GM21360 (cell line): ENCODE results near the gene SMIM24.
"Not testable (repeated sequence)": the region's sequence is repeated elsewhere in the genome, so short reads cannot be mapped to it uniquely, and the experiment has no call there.

Experiments used
- ATAC-seq: cut with Tn5 transposase; IDR thresholded peaks from one replicate; pipeline ENCODE4 v1.9.1; 2021; ENCODE audit warnings: mild to moderate bottlenecking, moderate library complexity; ENCODE audit not compliant: unreplicated experiment

Gene SMIM24

DNA sequence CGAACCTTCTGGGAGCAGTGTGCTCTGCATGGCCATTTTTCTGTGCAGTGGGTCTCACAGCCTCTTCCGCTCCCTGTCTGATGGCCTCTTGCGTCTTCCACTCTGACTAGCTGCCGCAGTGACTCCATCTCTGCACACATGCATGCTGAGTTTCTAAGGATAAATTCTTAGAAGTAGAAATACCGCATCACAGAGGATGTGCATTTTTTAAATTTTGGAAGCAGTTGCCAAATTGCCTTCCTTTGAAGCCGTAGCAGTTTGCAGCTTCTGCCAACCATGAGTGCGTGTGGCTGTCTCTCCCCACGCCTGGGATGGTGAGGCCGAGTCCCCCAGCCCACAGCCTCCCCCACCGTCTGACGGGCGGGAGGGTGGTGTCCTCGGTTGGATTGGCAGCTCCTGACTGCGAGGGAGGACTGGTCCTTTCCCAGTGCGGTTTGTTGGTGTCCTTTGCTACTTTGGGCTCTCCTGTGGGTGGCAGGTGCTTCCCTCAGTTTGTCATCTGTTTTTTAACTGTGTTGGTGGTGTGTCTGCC is 35.6 kb upstream of the SMIM24 start:
- ATAC-seq: no peak

- ATAC-seq: no peak
Measured at GRCh38 chr19:3514930-3515329, 34.6 kb upstream of the SMIM24 start.

DNA sequence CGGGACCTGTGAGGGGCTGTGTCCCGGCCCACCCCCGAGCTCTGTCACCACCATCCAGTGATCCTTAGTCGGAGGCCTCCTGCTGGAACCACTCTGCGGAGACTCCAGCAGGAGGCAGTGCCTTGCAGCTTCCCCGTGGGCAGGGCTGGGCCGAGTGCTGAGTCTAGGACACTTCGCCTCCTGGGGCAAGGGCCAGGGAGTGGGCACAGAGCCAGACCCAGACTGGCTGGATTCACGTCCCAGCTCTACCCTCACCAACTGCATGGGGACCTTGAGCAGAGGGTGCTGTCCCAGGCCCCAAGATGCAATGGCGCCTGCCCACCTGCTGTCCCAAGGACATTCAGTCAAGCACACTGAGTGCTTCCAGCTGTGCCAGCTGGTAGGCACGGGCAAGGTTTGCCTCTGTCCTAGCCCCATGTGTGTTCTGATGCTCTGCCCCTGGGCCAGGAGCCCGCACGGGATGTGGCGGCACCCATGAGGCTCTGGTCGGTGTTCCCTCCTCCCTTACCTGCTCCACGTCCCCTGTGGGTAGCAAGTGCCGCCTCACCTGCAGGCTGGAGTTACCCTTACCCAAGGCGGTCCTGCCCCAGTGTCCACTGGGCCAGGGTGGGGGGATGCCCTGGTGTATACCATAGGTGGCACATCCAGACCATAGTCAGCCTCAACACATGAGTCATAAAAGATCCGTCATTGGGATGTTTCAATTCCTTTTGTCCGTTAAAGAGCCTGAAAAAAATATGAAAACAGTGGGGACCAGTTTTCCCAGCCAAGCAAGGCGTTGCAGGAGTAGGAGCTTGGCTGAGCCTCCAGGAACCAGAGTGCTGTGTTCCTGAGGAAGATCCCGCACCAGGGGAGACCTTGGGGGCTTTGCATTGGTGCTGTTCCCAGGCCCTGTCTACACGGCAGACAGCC is 33.2 kb upstream of the SMIM24 start:
- no peak for ATAC-seq

DNA sequence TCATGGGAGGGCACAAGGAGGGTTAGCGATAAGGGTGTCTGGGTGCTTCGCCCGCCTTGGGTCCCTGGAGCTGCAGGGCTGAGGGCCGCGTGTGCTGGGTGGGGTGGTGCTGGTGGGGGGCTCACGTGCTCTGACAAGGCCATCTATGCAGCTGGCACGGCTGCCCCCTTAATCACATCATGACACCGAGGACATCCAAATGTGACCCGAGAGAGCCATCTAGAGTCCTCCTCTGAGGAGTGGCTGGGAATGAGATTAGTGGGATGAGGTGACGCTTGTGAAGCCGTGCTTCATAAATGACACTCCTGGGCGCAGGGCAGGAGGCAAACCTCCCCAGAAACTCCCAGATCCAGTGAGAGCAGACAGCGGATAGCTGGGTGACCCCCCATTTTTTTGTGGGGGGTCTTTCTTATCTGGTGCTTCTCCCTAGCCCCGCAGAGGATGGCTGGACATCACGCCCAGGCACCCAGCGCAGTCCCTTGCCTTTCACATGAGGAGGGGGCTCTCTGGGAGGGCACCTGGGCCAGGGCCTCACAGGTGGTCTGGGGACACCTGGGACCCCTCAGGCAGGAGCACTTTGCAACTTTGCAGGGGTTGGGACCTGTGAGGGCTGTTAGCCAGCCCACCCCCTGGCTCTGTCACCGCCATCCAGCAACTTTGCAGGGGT is 32.4 kb upstream of the SMIM24 start:
- ATAC-seq: no peak

GRCh38 chr19:3511506-3512251 is 31.4 kb upstream of the SMIM24 start:
- ATAC-seq: no peak

- no peak for ATAC-seq
Measured at GRCh38 chr19:3510727-3511126, 30.4 kb upstream of the SMIM24 start.

DNA sequence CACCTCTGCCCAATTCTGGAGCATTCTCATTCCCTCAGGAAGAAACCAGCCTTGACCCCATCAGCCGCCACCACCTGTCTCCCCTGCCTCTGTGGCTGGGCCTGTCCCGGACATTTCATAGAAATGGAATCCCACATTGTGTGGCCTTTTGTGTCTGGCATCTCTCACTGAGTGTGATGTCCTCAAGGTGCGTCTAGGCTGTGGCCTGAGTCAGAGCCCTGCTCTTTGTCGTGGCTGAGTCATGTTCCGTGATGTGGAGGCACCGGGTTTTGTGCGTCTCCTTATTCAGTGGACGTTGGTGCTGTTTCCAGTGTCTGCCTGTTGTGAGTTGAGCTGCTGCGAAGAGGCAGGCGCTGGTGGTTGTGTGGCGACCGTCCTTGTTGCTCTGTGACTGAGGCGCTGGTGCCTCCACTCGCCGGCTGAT is 29.3 kb upstream of the SMIM24 start:
- ATAC-seq: no peak

GRCh38 chr19:3508771-3509535 is 28.6 kb upstream of the SMIM24 start:
- ATAC-seq: no peak

DNA sequence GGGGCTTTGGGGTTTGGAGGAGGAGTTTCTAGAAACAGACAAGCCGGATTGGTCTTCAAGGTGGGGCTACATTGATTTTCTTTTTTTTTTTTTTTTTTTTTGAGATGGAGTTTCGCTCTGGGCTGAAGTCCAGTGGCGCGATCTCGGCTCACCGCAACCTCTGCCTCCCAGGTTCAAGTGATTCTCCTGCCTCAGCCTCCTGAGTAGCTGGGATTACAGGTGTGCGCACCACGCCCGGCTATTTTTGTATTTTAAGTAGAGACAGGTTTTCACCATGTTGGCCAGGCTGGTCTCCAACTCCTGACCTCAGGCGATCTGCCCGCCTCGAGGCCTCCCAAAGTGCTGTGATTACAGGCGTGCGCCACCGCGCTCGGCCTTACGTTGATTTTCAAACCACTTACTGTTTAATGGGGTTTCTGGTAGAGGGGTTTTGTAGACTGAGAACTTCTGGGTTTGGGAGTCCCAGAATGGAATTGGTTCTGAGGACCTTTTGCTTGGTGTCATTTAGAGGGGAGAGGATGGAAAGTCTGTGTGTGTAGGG is 27.9 kb upstream of the SMIM24 start:
- not testable (repeated sequence) for ATAC-seq

DNA sequence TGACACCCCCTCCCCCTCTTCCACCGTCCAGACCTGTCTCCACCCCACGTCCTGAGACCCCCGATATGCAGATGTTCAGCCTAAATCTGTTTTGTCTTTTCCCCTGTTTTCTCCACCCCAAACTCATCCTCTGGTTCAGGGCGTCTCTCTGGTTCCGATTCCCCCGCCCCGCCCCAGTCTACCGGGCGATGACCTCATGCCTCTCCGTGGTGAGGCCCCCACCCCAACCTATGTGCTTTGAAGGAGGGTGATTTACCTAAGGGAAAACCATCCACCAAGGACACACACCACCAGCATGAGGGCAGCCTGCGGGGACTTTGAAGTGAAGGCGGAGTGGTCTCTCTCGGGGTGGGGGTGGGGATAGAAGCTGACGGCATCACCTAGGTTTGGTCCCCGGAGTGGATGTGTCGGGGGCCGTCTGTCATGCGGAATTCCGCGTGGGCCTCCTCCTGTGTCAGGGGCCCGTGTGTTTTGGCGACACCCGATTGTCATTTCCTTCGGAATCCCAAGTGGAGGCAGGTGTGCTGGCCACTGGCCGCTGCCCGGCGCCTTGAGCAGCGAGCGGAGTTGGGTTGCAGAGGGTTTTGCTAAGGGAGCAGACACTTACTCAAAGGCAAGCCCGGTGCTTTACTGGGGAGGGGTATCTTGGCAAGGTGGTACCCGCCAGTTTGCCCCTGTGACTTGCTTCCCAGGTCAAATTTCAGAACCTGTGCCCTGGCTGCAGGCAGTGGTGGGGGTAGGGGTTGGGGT is 27.2 kb upstream of the SMIM24 start:
- no peak for ATAC-seq

- ATAC-seq: peak; percentile 11
Measured at GRCh38 chr19:3506384-3507340, 26.3 kb upstream of the SMIM24 start.

- peak; percentile 88 for ATAC-seq
Measured at GRCh38 chr19:3505598-3506383, 25.5 kb upstream of the SMIM24 start, which contains the start of gene FZR1. Gene FZR1, plus strand, starts transcription at chr19:3506311. Its CDS starts 16,679 bp downstream, at chr19:3522990.

GRCh38 chr19:3504735-3505134 is 24.4 kb upstream of the SMIM24 start:
- no peak for ATAC-seq

DNA sequence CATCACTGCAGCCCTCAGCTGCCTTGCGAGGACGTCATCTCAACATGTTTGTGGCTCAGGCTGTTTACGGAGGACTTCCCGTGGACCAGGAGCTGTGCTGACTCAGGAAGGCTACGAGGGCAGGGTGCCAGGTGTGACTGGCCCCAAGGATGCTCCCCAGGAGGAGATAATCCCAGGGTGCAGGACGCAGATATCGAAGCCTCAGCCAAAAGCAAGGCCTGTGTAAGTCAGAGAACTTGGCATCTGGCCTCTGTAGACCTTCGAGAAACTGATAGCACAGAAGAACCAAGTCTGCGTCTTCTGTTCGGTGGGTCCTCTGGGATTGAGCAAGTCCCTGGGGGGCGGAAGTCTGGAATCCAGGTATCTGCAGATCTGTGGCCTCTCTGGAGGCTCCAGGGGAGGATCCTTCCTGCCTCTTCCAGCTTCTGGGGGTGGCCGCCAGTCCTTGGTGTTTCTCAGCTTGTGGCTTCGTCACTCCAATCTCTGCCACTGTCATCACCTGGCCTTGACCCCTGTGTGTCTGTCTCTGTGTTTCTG is 22.8 kb upstream of the SMIM24 start:
- ATAC-seq: no peak

DNA sequence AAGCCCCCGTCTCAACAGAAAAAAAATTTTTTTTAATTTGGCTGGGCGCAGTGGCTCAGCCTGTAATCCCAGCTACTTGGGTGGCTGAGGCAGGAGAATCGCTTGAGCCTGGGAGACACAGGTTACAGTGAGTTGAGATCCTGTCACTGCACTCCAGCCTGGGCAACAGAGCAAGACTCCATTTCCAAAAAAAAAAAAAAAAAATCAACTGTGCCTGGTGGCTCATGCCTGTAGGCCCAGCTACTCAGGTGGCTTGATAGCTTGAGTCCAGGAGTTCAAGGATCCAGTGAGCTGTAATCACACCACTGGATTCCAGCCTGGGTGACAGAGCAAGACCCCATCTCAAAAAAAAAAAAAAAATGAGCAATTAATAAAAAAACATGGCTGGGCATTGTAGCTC is 21.5 kb upstream of the SMIM24 start:
- ATAC-seq: no peak

DNA sequence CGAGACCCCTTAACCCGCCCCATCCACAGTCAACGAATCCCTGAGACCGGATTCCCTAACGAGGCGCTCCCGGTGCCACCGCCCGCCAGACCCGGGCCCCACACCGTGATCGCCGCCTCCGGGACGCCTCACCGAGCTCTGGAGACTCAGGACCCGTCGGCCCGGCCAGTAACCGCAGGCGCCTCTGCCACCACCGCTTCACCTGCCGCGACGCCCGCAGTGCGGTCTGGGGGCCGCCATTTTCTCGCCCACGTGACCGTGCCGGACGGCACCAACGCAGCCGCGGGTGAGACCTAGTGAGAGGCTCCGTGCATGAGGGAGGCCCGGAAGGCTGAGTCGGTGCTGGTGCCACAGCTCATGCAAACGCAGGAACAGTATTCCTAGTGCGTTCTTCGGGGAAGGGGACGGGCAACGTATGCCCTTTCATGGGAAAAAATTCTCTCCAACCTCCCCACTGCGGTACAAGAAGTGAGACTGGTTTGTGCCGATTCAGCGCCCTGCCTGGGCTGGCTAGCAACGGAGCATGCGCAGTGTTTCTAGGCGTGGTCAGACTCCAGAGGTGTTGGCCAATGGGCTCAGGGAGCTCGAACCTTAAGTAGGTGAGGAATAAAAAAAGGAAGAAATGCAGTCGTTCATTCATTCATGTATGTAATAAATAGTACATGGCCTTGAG is 20.2 kb upstream of the SMIM24 start, which contains the start of gene DOHH:
Gene DOHH, minus strand, starts transcription at position 246 of the 673 bp plus-strand sequence. CDS start 3,860 bp downstream, outside the sequence.
- peak; percentile 82 for ATAC-seq
